Measurements from ENCODE around the gene EXD3.
"Not testable (repeated sequence)": the region's sequence is repeated elsewhere in the genome, so short reads cannot be mapped to it uniquely, and the experiment has no call there.

The EXD3 gene

DNA sequence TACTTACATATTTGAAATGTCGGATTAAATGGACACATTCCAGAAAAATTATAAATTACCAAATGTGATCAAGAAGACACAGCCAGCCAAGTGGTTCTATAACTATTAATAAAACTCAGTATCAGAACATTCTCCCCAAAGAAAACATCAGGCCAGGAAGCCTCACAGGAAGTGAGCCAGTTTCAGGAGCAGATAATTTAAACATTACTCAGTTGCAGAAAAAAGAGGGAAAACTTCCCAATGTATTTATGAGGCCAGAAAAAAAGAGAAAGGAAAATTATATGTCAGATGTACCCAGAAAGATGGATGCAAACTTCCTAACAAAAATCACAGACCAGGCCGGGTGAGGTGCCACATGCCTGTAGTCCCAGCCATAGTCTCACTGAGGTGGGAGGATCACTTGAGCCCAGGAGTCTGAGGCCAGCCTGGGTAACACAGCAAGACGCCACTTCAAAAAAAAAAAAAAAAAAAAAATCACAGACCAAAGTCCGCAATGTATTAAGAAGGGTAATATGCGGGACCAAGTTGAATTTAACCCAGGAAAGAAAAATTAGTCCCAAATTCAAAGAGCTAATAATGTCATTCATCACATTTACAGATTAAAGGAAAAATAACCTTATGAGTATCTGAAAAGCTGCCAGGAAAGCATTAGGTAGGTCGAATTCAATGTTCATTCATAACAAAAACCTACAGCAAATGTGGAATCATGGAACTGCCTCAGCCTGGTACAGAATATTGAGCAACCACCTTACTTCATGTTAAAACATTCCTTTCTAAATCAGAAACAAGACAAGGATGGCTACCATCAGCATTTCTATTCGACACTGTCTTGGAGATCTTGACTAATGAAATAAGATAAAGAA is 83.7 kb downstream of the EXD3 start:
- no peaks in the 10 kb centered on the region for H3K27me3 ChIP-seq
- H3K4me3 ChIP-seq (ENCODE audit: low read depth, low read length), result no peak overlapping the region
- TF ChIP-seq, protein P1, sequence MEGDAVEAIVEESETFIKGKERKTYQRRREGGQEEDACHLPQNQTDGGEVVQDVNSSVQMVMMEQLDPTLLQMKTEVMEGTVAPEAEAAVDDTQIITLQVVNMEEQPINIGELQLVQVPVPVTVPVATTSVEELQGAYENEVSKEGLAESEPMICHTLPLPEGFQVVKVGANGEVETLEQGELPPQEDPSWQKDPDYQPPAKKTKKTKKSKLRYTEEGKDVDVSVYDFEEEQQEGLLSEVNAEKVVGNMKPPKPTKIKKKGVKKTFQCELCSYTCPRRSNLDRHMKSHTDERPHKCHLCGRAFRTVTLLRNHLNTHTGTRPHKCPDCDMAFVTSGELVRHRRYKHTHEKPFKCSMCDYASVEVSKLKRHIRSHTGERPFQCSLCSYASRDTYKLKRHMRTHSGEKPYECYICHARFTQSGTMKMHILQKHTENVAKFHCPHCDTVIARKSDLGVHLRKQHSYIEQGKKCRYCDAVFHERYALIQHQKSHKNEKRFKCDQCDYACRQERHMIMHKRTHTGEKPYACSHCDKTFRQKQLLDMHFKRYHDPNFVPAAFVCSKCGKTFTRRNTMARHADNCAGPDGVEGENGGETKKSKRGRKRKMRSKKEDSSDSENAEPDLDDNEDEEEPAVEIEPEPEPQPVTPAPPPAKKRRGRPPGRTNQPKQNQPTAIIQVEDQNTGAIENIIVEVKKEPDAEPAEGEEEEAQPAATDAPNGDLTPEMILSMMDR (IDR thresholded peaks at IDR 0.05; ENCODE audit: low read depth, low read length), result no peak
- H3K4me1 ChIP-seq, result no peaks in the 10 kb centered on the region
- no peaks in the 10 kb centered on the region for H3K36me3 ChIP-seq
- DNase-seq, result no peak
- H3K9me3 ChIP-seq, result 0 out of 2 replicates have a peak, but pooled peaks cover 4% of the 10 kb centered on the region

- Histone ChIP-seq H3K27me3 (no peaks in the 10 kb centered on the region), H3K9me3 (no peaks in the 10 kb centered on the region), H3K4me3 (ENCODE audit: low read depth, low read length) (no peak overlapping the region), H3K4me1 (no peaks in the 10 kb centered on the region), H3K36me3 (no peaks in the 10 kb centered on the region)
- TF ChIP-seq, protein P1 (IDR thresholded peaks at IDR 0.05; ENCODE audit: low read depth, low read length), result no peak
- DNase-seq, result no peak
Observed at GRCh38 chr9:137336735-137337134, 86.2 kb downstream of the EXD3 start.

DNA sequence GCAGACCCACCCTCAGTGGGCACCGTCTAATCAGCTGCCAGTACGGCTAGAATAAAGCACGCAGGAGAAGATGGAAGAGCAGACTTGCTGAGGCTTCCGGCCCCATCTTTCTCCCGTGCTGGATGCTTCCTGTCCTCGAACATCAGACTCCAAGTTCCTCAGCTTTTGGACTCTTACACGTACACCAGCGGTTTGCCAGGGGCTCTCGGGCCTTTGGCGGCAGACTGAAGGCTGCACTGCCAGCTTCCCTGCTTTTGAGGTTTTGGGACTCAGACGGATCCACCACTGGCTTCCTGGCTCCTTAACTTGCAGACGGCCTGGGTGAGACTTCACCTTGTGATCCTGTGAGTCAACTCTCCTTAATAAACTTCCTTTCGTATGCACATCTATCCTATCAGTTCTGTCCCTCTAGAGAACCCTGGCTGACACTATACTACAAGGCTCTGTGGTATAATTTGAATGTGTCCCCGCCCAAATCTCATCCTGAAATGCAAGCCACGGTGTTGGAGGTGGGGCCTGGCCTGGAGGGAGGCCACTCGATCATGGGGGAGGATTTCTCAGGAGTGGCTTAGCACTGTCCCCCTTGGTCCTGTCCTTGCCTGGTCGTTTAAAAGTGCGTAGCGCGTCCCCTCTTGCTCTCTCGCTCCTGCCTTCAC is 89.8 kb downstream of the EXD3 start:
- Histone ChIP-seq H3K36me3 (no peaks in the 10 kb centered on the region), H3K4me1 (no peaks in the 10 kb centered on the region), H3K4me3 (ENCODE audit: low read depth, low read length) (no peak overlapping the region), H3K9me3 (no peaks in the 10 kb centered on the region), H3K27me3 (no peaks in the 10 kb centered on the region)
- TF ChIP-seq, protein P1 (IDR thresholded peaks at IDR 0.05; ENCODE audit: low read depth, low read length), result no peak
- no peak for DNase-seq

DNA sequence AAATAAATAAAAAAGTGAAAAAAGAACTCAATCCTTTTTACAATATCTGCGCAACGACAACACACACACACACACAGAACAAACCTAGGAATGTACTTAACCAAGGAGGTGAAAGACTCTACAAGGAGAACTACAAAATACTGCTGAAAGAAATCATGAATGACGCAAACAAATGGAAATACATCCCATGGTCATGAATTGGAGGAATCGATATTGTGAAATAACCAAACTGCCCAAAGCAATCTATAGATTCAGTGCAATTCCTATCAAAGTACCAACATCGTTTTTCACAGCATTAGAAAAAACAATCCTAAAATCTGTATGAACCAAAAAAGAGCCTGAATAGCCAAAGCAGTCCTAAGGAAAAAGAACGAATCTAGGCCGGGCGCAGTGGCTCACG is 91.0 kb downstream of the EXD3 start:
- TF ChIP-seq, protein P1 (IDR thresholded peaks at IDR 0.05; ENCODE audit: low read depth, low read length), result no peak
- no peaks in the 10 kb centered on the region for H3K27me3 ChIP-seq
- H3K36me3 ChIP-seq, result no peaks in the 10 kb centered on the region
- H3K9me3 ChIP-seq, result no peaks in the 10 kb centered on the region
- DNase-seq, result no peak
- H3K4me1 ChIP-seq, result no peaks in the 10 kb centered on the region
- H3K4me3 ChIP-seq (ENCODE audit: low read depth, low read length), result no peak overlapping the region

- TF ChIP-seq, protein P1 (IDR thresholded peaks at IDR 0.05; ENCODE audit: low read depth, low read length), result no peak
- DNase-seq, result no peak
- H3K9me3 ChIP-seq, result no peaks in the 10 kb centered on the region
- no peaks in the 10 kb centered on the region for H3K4me1 ChIP-seq
- H3K36me3 ChIP-seq, result no peaks in the 10 kb centered on the region
- no peak overlapping the region for H3K4me3 ChIP-seq (ENCODE audit: low read depth, low read length)
- no peaks in the 10 kb centered on the region for H3K27me3 ChIP-seq
Observed at GRCh38 chr9:137330689-137331088, 92.3 kb downstream of the EXD3 start.

GRCh38 chr9:137329590-137329989 is 93.4 kb downstream of the EXD3 start:
- H3K4me1 ChIP-seq; H3K9me3 ChIP-seq; H3K4me3 ChIP-seq (ENCODE audit: low read depth, low read length); H3K27me3 ChIP-seq; DNase-seq; H3K36me3 ChIP-seq: not testable (repeated sequence)

- H3K27me3 ChIP-seq; H3K4me1 ChIP-seq; H3K36me3 ChIP-seq; DNase-seq; H3K9me3 ChIP-seq; H3K4me3 ChIP-seq (ENCODE audit: low read depth, low read length): not testable (repeated sequence)
Observed at GRCh38 chr9:137327641-137328550, 95.1 kb downstream of the EXD3 start.
